NCI-H2196 (cell line): Measurements from ENCODE around the gene AFAP1.

Experiments used
- DNase-seq: peaks from one replicate; lab custom pipeline; 2025; ENCODE audit not compliant: unreplicated experiment; lab: John Stamatoyannopoulos, UW

The AFAP1 gene

GRCh38 chr4:7760228-7760627 lies 179.4 kb downstream of the AFAP1 start:
- no peak for DNase-seq

- DNase-seq: no peak
Measured at GRCh38 chr4:7759635-7760034, 180.0 kb downstream of the AFAP1 start.

- no peak for DNase-seq
Measured at GRCh38 chr4:7759216-7759615, 180.4 kb downstream of the AFAP1 start.

- DNase-seq: no peak
Measured at GRCh38 chr4:7758476-7758875, 181.2 kb downstream of the AFAP1 start.

GRCh38 chr4:7757501-7758471 lies 181.9 kb downstream of the AFAP1 start:
- DNase-seq: no peak

GRCh38 chr4:7756561-7757355 lies 182.9 kb downstream of the AFAP1 start:
- DNase-seq: no peak

GRCh38 chr4:7756071-7756470 lies 183.6 kb downstream of the AFAP1 start:
- DNase-seq: no peak

- no peak for DNase-seq
Measured at GRCh38 chr4:7755561-7755960, 184.1 kb downstream of the AFAP1 start.

GRCh38 chr4:7754565-7755262 lies 184.9 kb downstream of the AFAP1 start:
- DNase-seq: no peak

- DNase-seq: no peak
Measured at GRCh38 chr4:7753931-7754465, 185.7 kb downstream of the AFAP1 start.

- DNase-seq: no peak
Measured at GRCh38 chr4:7753271-7753670, 186.4 kb downstream of the AFAP1 start.

GRCh38 chr4:7752649-7753048 lies 187.0 kb downstream of the AFAP1 start:
- DNase-seq: no peak

- no peak for DNase-seq
Measured at GRCh38 chr4:7750972-7751371, 188.7 kb downstream of the AFAP1 start.

- DNase-seq: no peak
Measured at GRCh38 chr4:7750523-7750922, 189.1 kb downstream of the AFAP1 start.

GRCh38 chr4:7747566-7747965 lies 192.1 kb downstream of the AFAP1 start:
- no peak for DNase-seq

- DNase-seq: no peak
Measured at GRCh38 chr4:7747062-7747385, 192.6 kb downstream of the AFAP1 start.

- DNase-seq: no peak
Measured at GRCh38 chr4:7746351-7747061, 193.2 kb downstream of the AFAP1 start.

GRCh38 chr4:7745301-7745885 lies 194.3 kb downstream of the AFAP1 start:
- DNase-seq: no peak

GRCh38 chr4:7744142-7744804 lies 195.4 kb downstream of the AFAP1 start:
- no peak for DNase-seq

GRCh38 chr4:7742807-7743280 lies 196.8 kb downstream of the AFAP1 start:
- DNase-seq: no peak
